Measurements from ENCODE around the gene ATXN7L2. TPM values are rescaled to one million over a fixed set of nuclear protein-coding genes. Genes with fewer than 3 reads are reported as not detected.
"Not testable (repeated sequence)": the region's sequence is repeated elsewhere in the genome, so short reads cannot be mapped to it uniquely, and the experiment has no call there.

The ATXN7L2 gene
- polyA plus RNA-seq, 1 donor from 2014 or later = 16.9 TPM

- no peak overlapping the region for H3K27ac ChIP-seq (ENCODE audit: low read length)
- no peaks in the 10 kb centered on the region for H3K79me2 ChIP-seq (replicated peaks; ENCODE audit: insufficient read depth, low read length)
- no peak overlapping the region for H2AFZ ChIP-seq (ENCODE audit: low read depth, low read length)
- peaks cover 64% of the 10 kb centered on the region for H3K27me3 ChIP-seq (ENCODE audit: insufficient read depth, low read depth, low read length)
- H3K4me3 ChIP-seq (ENCODE audit: low read length) = no peak overlapping the region
- H3K9ac ChIP-seq (ENCODE audit: low read length) = no peak overlapping the region
- H4K20me1 ChIP-seq (ENCODE audit: insufficient read depth) = no peaks in the 10 kb centered on the region
- H3K9me2 ChIP-seq (ENCODE audit: insufficient read depth, low read length) = no peaks in the 10 kb centered on the region
- no peaks in the 10 kb centered on the region for H3F3A ChIP-seq (ENCODE audit: insufficient read depth, low read length, poor library complexity, severe bottlenecking)
- no peaks in the 10 kb centered on the region for H3K36me3 ChIP-seq (ENCODE audit: insufficient read depth, low read length)
- H3K4me2 ChIP-seq (ENCODE audit: low read length) = no peak overlapping the region
- no peaks in the 10 kb centered on the region for H3K9me3 ChIP-seq (ENCODE audit: low read length)
- no peak for TF ChIP-seq SMC3 (conservative IDR thresholded peaks at IDR 0.05; ENCODE audit: poor library complexity)
- TF ChIP-seq CTCF (IDR thresholded peaks at IDR 0.05; ENCODE audit: poor library complexity, severe bottlenecking) = no peak
- no peak for TF ChIP-seq TAF1 (IDR thresholded peaks at IDR 0.05; ENCODE audit: low read depth)
- no peak for TF ChIP-seq RAD21 (conservative IDR thresholded peaks at IDR 0.05)
- TF ChIP-seq REST (IDR thresholded peaks at IDR 0.05; ENCODE audit: borderline replicate concordance) = no peak
- no peak for TF ChIP-seq EP300 (conservative IDR thresholded peaks at IDR 0.05; ENCODE audit: poor library complexity, severe bottlenecking)
- no peak for TF ChIP-seq POLR2AphosphoS5 (IDR thresholded peaks at IDR 0.05)
- no peak for TF ChIP-seq EZH2 (IDR thresholded peaks at IDR 0.05; ENCODE audit: borderline replicate concordance, insufficient read depth, low read length, poor library complexity, severe bottlenecking)
- no peak for TF ChIP-seq MXI1 (conservative IDR thresholded peaks at IDR 0.05; ENCODE audit: poor library complexity, severe bottlenecking)
Measured at GRCh38 chr1:109470245-109470644, 13.5 kb upstream of the ATXN7L2 start.

GRCh38 chr1:109472779-109473178 is 10.9 kb upstream of the ATXN7L2 start:
- Histone ChIP-seq H3K36me3 (ENCODE audit: insufficient read depth, low read length) (no peaks in the 10 kb centered on the region), H3K27me3 (ENCODE audit: insufficient read depth, low read depth, low read length) (peaks cover 43% of the 10 kb centered on the region), H3K27ac (ENCODE audit: low read length) (no peak overlapping the region), H3K9me3 (ENCODE audit: low read length) (no peaks in the 10 kb centered on the region), H4K20me1 (ENCODE audit: insufficient read depth) (no peaks in the 10 kb centered on the region), H3K4me2 (ENCODE audit: low read length) (no peak overlapping the region), H3K9me2 (ENCODE audit: insufficient read depth, low read length) (no peaks in the 10 kb centered on the region), H3K9ac (ENCODE audit: low read length) (no peak overlapping the region), H3F3A (ENCODE audit: insufficient read depth, low read length, poor library complexity, severe bottlenecking) (no peaks in the 10 kb centered on the region), H3K4me3 (ENCODE audit: low read length) (no peak overlapping the region), H2AFZ (ENCODE audit: low read depth, low read length) (no peak overlapping the region), H3K79me2 (replicated peaks; ENCODE audit: insufficient read depth, low read length) (no peaks in the 10 kb centered on the region)
- no peak for TF ChIP-seq TAF1 (IDR thresholded peaks at IDR 0.05; ENCODE audit: low read depth)
- TF ChIP-seq CTCF (IDR thresholded peaks at IDR 0.05; ENCODE audit: poor library complexity, severe bottlenecking) = no peak
- TF ChIP-seq POLR2AphosphoS5 (IDR thresholded peaks at IDR 0.05) = no peak
- no peak for TF ChIP-seq MXI1 (conservative IDR thresholded peaks at IDR 0.05; ENCODE audit: poor library complexity, severe bottlenecking)
- no peak for TF ChIP-seq EZH2 (IDR thresholded peaks at IDR 0.05; ENCODE audit: borderline replicate concordance, insufficient read depth, low read length, poor library complexity, severe bottlenecking)
- TF ChIP-seq RAD21 (conservative IDR thresholded peaks at IDR 0.05) = no peak
- TF ChIP-seq REST (IDR thresholded peaks at IDR 0.05; ENCODE audit: borderline replicate concordance) = no peak
- TF ChIP-seq EP300 (conservative IDR thresholded peaks at IDR 0.05; ENCODE audit: poor library complexity, severe bottlenecking) = no peak
- no peak for TF ChIP-seq SMC3 (conservative IDR thresholded peaks at IDR 0.05; ENCODE audit: poor library complexity)

- H3K27me3 ChIP-seq (ENCODE audit: insufficient read depth, low read depth, low read length) = peaks cover 36% of the 10 kb centered on the region
- not testable (repeated sequence) for H3K36me3 ChIP-seq (ENCODE audit: insufficient read depth, low read length); H3K79me2 ChIP-seq (replicated peaks; ENCODE audit: insufficient read depth, low read length)
Measured at GRCh38 chr1:109473284-109474057, 10.2 kb upstream of the ATXN7L2 start.

More at GRCh38 chr1:109473284-109474057, 10.2 kb upstream of the ATXN7L2 start:
- not testable (repeated sequence) for H4K20me1 ChIP-seq (ENCODE audit: insufficient read depth); H3K27ac ChIP-seq (ENCODE audit: low read length); H2AFZ ChIP-seq (ENCODE audit: low read depth, low read length); H3K9me2 ChIP-seq (ENCODE audit: insufficient read depth, low read length); H3F3A ChIP-seq (ENCODE audit: insufficient read depth, low read length, poor library complexity, severe bottlenecking); H3K9me3 ChIP-seq (ENCODE audit: low read length); H3K4me3 ChIP-seq (ENCODE audit: low read length); H3K9ac ChIP-seq (ENCODE audit: low read length); H3K4me2 ChIP-seq (ENCODE audit: low read length)
